Large intestine (tissue), 3 donors: ENCODE results near the gene JPH4. TPM values are rescaled to one million over a fixed set of nuclear protein-coding genes. Genes with fewer than 3 reads are reported as not detected.
A peak's percentile ranks its signal among the peaks of the same experiment; 100 is the strongest.
"Not testable (repeated sequence)": the region's sequence is repeated elsewhere in the genome, so short reads cannot be mapped to it uniquely, and the experiment has no call there.

Source experiments
- DNase-seq, 2 donors: peaks; one replicate each; pipeline versions ENCODE4 v3.0.0 to v3.0.0-alpha.2; 2013
- H3K27ac ChIP-seq: one replicate; pipeline ENCODE4 v1.5.1; 2013; ENCODE audit warnings: low read length
- H3K27me3 ChIP-seq: 2 replicates; pipeline ENCODE4 v1.6.1; 2013; ENCODE audit warnings: low read length; ENCODE audit not compliant: control insufficient read depth, insufficient read depth
- H3K36me3 ChIP-seq: 2 replicates; pipeline ENCODE4 v1.6.1; 2013; ENCODE audit warnings: low read length; ENCODE audit not compliant: control insufficient read depth, insufficient read depth
- H3K4me1 ChIP-seq: one replicate; pipeline ENCODE4 v1.6.1; 2013; ENCODE audit warnings: low read length; ENCODE audit not compliant: control insufficient read depth, insufficient read depth
- H3K4me3 ChIP-seq: one replicate; pipeline ENCODE4 v1.5.1; 2013; ENCODE audit warnings: low read length
- H3K9me3 ChIP-seq: one replicate; pipeline ENCODE4 v1.6.1; 2013; ENCODE audit warnings: mild to moderate bottlenecking, low read depth, low read length, moderate library complexity; ENCODE audit not compliant: control insufficient read depth
- WGBS: methylation state at CpG from one replicate; pipeline ENCODE4 v1.1.5; 2013; ENCODE audit warnings: low lambda C conversion rate; ENCODE audit not compliant: insufficient coverage; 5-methylcytosine and 5-hydroxymethylcytosine counted together
- polyA plus RNA-seq: library from polyadenylated mRNA; unstranded; fragments of 120-200 nt; gene quantifications from one replicate; pipeline ENCODE4 v1.2.1, GENCODE V29; 2013

JPH4 gene
- polyA plus RNA-seq, 1 donor, result 6.6 TPM

- Histone ChIP-seq H3K36me3 (no peaks in the 10 kb centered on the region), H3K27me3 (no peaks in the 10 kb centered on the region), H3K4me1 (peaks cover 37% of the 10 kb centered on the region), H3K9me3 (no peaks in the 10 kb centered on the region), H3K4me3 (no peak overlapping the region), H3K27ac (peak overlapping the region; percentile 59)
- WGBS, result 48% methylated on average over 2 of the region's 2 CpGs
- peak; percentile 79 to 82 for DNase-seq
Measured at GRCh38 chr14:23618415-23618988, 39.9 kb upstream of the JPH4 start.

GRCh38 chr14:23617539-23617938, 38.9 kb upstream of the JPH4 start:
- Histone ChIP-seq H3K4me1 (peaks cover 45% of the 10 kb centered on the region), H3K9me3 (no peaks in the 10 kb centered on the region), H3K36me3 (no peaks in the 10 kb centered on the region), H3K27ac (no peak overlapping the region), H3K4me3 (no peak overlapping the region), H3K27me3 (no peaks in the 10 kb centered on the region)
- no peak for DNase-seq
- WGBS, result no CpG with 5 or more reads among the region's 1 CpG

GRCh38 chr14:23615856-23616255, 37.3 kb upstream of the JPH4 start:
- Histone ChIP-seq H3K9me3 (no peaks in the 10 kb centered on the region), H3K27me3 (no peaks in the 10 kb centered on the region), H3K4me3 (no peak overlapping the region), H3K27ac (no peak overlapping the region), H3K4me1 (peaks cover 53% of the 10 kb centered on the region), H3K36me3 (no peaks in the 10 kb centered on the region)
- WGBS, result 88% methylated on average over 2 of the region's 5 CpGs
- DNase-seq, result no peak

- Histone ChIP-seq H3K27me3 (no peaks in the 10 kb centered on the region), H3K4me1 (peaks cover 67% of the 10 kb centered on the region), H3K36me3 (no peaks in the 10 kb centered on the region), H3K4me3 (no peak overlapping the region), H3K9me3 (no peaks in the 10 kb centered on the region), H3K27ac (peak overlapping the region; percentile 66)
- DNase-seq, result no peak
- WGBS, result no CpG with 5 or more reads among the region's 2 CpGs
Measured at GRCh38 chr14:23614395-23614828, 35.8 kb upstream of the JPH4 start.

- Histone ChIP-seq H3K27me3 (no peaks in the 10 kb centered on the region), H3K9me3 (no peaks in the 10 kb centered on the region), H3K36me3 (no peaks in the 10 kb centered on the region), H3K4me3 (no peak overlapping the region), H3K27ac (peak overlapping the region; percentile 66), H3K4me1 (peaks cover 64% of the 10 kb centered on the region)
- peak in 1 of 2 donors; percentile 79 for DNase-seq
- 20% methylated on average over 1 of the region's 6 CpGs for WGBS
Measured at GRCh38 chr14:23613242-23614070, 34.9 kb upstream of the JPH4 start.

GRCh38 chr14:23612802-23613201, 34.2 kb upstream of the JPH4 start:
- WGBS, result 100% methylated on average over 1 of the region's 1 CpG
- DNase-seq, result no peak
- Histone ChIP-seq H3K9me3 (no peaks in the 10 kb centered on the region), H3K36me3 (no peaks in the 10 kb centered on the region), H3K27ac (no peak overlapping the region), H3K4me1 (peaks cover 60% of the 10 kb centered on the region), H3K4me3 (no peak overlapping the region), H3K27me3 (no peaks in the 10 kb centered on the region)

- Histone ChIP-seq H3K4me3 (no peak overlapping the region), H3K27ac (no peak overlapping the region), H3K36me3 (no peaks in the 10 kb centered on the region), H3K4me1 (peaks cover 56% of the 10 kb centered on the region), H3K9me3 (no peaks in the 10 kb centered on the region), H3K27me3 (no peaks in the 10 kb centered on the region)
- DNase-seq, result no peak
- no CpG with 5 or more reads among the region's 4 CpGs for WGBS
Measured at GRCh38 chr14:23612354-23612732, 33.8 kb upstream of the JPH4 start.

GRCh38 chr14:23610815-23611289, 32.3 kb upstream of the JPH4 start:
- no peak for DNase-seq
- H3K9me3 ChIP-seq, result no peaks in the 10 kb centered on the region
- H3K4me3 ChIP-seq, result no peak overlapping the region
- no peaks in the 10 kb centered on the region for H3K36me3 ChIP-seq
- peak overlapping the region; percentile 35 for H3K27ac ChIP-seq
- H3K4me1 ChIP-seq, result peaks cover 55% of the 10 kb centered on the region
- no CpG with 5 or more reads among the region's 4 CpGs for WGBS
- no peaks in the 10 kb centered on the region for H3K27me3 ChIP-seq

- Histone ChIP-seq H3K27me3 (no peaks in the 10 kb centered on the region), H3K36me3 (no peaks in the 10 kb centered on the region), H3K27ac (peak overlapping the region; percentile 26), H3K4me3 (no peak overlapping the region), H3K9me3 (no peaks in the 10 kb centered on the region), H3K4me1 (peaks cover 55% of the 10 kb centered on the region)
- no CpG with 5 or more reads among the region's 2 CpGs for WGBS
- DNase-seq, result peak in 1 of 2 donors; percentile 20
Measured at GRCh38 chr14:23610090-23610814, 31.7 kb upstream of the JPH4 start.

GRCh38 chr14:23609411-23610089, 31.0 kb upstream of the JPH4 start:
- DNase-seq, result peak; percentile 77 to 88
- not testable (repeated sequence) for H3K36me3 ChIP-seq, H3K4me3 ChIP-seq, H3K27me3 ChIP-seq, H3K9me3 ChIP-seq
- WGBS, result no CpG with 5 or more reads among the region's 7 CpGs
- Histone ChIP-seq H3K27ac (peak overlapping the region; percentile 45), H3K4me1 (peaks cover 53% of the 10 kb centered on the region)
